ENCODE measurements around the gene KIF19.

DNA sequence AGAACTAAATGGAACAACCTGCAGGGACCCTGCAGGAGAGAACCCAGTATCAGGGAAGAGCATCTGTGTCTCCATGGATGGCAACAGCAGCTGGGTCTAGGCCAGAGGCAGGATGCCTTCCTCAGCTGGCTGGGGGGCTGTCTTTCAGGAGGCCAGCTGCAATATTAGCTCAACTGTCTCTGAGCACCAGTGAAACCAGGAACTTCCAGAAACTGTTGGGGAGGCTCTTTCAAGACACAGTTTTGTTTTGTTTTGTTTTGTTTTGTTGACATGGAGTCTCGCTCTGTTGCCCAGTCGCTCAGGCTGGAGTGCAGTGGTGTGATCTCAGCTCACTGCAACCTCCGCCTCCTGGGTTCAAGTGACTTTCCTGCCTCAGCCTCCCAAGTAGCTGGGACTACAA, 48.8 kb downstream of the KIF19 start:
- TF ChIP-seq, protein P1, sequence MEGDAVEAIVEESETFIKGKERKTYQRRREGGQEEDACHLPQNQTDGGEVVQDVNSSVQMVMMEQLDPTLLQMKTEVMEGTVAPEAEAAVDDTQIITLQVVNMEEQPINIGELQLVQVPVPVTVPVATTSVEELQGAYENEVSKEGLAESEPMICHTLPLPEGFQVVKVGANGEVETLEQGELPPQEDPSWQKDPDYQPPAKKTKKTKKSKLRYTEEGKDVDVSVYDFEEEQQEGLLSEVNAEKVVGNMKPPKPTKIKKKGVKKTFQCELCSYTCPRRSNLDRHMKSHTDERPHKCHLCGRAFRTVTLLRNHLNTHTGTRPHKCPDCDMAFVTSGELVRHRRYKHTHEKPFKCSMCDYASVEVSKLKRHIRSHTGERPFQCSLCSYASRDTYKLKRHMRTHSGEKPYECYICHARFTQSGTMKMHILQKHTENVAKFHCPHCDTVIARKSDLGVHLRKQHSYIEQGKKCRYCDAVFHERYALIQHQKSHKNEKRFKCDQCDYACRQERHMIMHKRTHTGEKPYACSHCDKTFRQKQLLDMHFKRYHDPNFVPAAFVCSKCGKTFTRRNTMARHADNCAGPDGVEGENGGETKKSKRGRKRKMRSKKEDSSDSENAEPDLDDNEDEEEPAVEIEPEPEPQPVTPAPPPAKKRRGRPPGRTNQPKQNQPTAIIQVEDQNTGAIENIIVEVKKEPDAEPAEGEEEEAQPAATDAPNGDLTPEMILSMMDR (conservative IDR thresholded peaks at IDR 0.05; ENCODE audit: low read depth, low read length) = no peak
- TF ChIP-seq EZH2 (IDR thresholded peaks at IDR 0.05; ENCODE audit: low read length, unreplicated experiment) = no peak
